OCI-LY1 (cell line): ENCODE results near the gene SCN7A.
"Not testable (repeated sequence)": the region's sequence is repeated elsewhere in the genome, so short reads cannot be mapped to it uniquely, and the experiment has no call there.

Experiments used
- H2AFZ ChIP-seq: fragments of 200-600 bp; sonication (generic), shearing (Covaris generic); 2 replicates; pipeline ENCODE4 v1.6.0; 2014; ENCODE audit warnings: antibody characterized with exemption, mild to moderate bottlenecking, low read length
- H3F3A ChIP-seq: fragments of 200-600 bp; sonication (generic), shearing (Covaris generic); 2 replicates; pipeline ENCODE4 v1.6.0; 2014; ENCODE audit warnings: mild to moderate bottlenecking, antibody characterized with exemption, low read length, moderate library complexity; ENCODE audit not compliant: insufficient read depth
- H3K27ac ChIP-seq: fragments of 200-600 bp; sonication (generic); 2 replicates; pipeline ENCODE4 v1.5.1; 2014; ENCODE audit warnings: low read length, mixed run types, mild to moderate bottlenecking, low read depth; ENCODE audit not compliant: poor library complexity, severe bottlenecking
- H3K27me3 ChIP-seq: fragments of 200-600 bp; sonication (generic); 2 replicates; pipeline ENCODE4 v1.6.0; 2014; ENCODE audit warnings: antibody characterized with exemption, mild to moderate bottlenecking, low read length, moderate library complexity; ENCODE audit not compliant: insufficient read depth
- H3K36me3 ChIP-seq: fragments of 200-600 bp; sonication (generic); 2 replicates; pipeline ENCODE4 v1.6.1; 2014; ENCODE audit warnings: mild to moderate bottlenecking, antibody characterized with exemption, low read length, moderate library complexity, mixed read lengths; ENCODE audit not compliant: insufficient read depth
- H3K4me1 ChIP-seq: fragments of 200-600 bp; sonication (generic); 2 replicates; pipeline ENCODE4 v1.5.1; 2014; ENCODE audit warnings: mild to moderate bottlenecking, low read length, moderate library complexity; ENCODE audit not compliant: insufficient read depth, severe bottlenecking
- H3K4me2 ChIP-seq: fragments of 200-600 bp; sonication (generic), shearing (Covaris generic); 2 replicates; pipeline ENCODE4 v1.6.1; 2014; ENCODE audit warnings: low read length
- H3K4me3 ChIP-seq: fragments of 200-600 bp; sonication (generic); 2 replicates; pipeline ENCODE4 v1.5.1; 2014; ENCODE audit warnings: low read length, low read depth, mild to moderate bottlenecking, mixed read lengths; ENCODE audit not compliant: poor library complexity, severe bottlenecking
- H3K79me2 ChIP-seq: fragments of 200-600 bp; shearing (Covaris generic); 2 replicates; pipeline ENCODE4 v1.6.1; 2016; ENCODE audit warnings: mixed run types, low read length, mixed read lengths; ENCODE audit not compliant: insufficient read depth
- H3K9ac ChIP-seq: fragments of 200-600 bp; sonication (generic), shearing (Covaris generic); 2 replicates; pipeline ENCODE4 v1.6.1; 2014; ENCODE audit warnings: mild to moderate bottlenecking, low read length, mixed read lengths
- H3K9me2 ChIP-seq: fragments of 200-600 bp; sonication (generic), shearing (Covaris generic); 2 replicates; pipeline ENCODE4 v1.6.1; 2014; ENCODE audit warnings: low read depth, mild to moderate bottlenecking, low read length, mixed read lengths
- H3K9me3 ChIP-seq: fragments of 200-600 bp; shearing (Covaris generic); 2 replicates; pipeline ENCODE4 v1.6.1; 2014; ENCODE audit warnings: low read length, mixed read lengths
- H4K20me1 ChIP-seq: fragments of 200-600 bp; sonication (generic), shearing (Covaris generic); 2 replicates; pipeline ENCODE4 v1.6.0; 2016; ENCODE audit warnings: mild to moderate bottlenecking, low read length; ENCODE audit not compliant: insufficient read depth
- EZH2 ChIP-seq: fragments of 200-600 bp; sonication (generic), shearing (Covaris generic); IDR thresholded peaks from 2 replicates; pipeline ENCODE4 v1.8.0; 2017; ENCODE audit warnings: borderline replicate concordance, mixed run types, mild to moderate bottlenecking, antibody characterized with exemption, low read length, moderate library complexity, mixed read lengths
- TF ChIP-seq, protein P1 (sequence below): fragments of 200-600 bp; sonication (generic), shearing (Covaris generic); IDR thresholded peaks from 2 replicates; pipeline ENCODE4 v1.5.1; 2017; ENCODE audit warnings: mild to moderate bottlenecking, antibody characterized with exemption, low read length, moderate library complexity, mixed read lengths

The SCN7A gene

DNA sequence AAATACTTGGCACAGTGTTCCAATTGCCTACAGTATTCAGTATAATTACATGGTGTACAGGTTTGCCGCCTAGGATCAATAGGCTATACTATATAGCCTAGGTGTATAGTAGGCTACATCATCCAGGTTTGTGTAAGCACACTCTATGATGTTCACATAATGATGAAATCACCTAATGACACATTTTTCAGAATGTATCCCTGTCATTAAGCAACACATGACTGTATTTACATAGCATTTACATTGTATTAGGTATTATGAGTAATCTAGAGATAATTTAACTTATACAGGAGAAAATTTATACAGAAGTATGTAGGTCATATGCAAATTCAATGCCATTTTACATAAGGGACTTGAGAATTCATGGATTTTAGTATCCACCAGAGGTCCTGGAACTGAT, 35.4 kb downstream of the SCN7A start:
- Histone ChIP-seq H3K79me2 (no peaks in the 10 kb centered on the region), H3K4me2 (no peak overlapping the region), H3K4me1 (no peaks in the 10 kb centered on the region), H2AFZ (no peak overlapping the region), H3F3A (no peaks in the 10 kb centered on the region), H3K9me2 (no peaks in the 10 kb centered on the region), H3K27ac (no peak overlapping the region), H3K4me3 (no peak overlapping the region), H4K20me1 (no peaks in the 10 kb centered on the region), H3K9ac (no peak overlapping the region), H3K27me3 (no peaks in the 10 kb centered on the region), H3K36me3 (no peaks in the 10 kb centered on the region), H3K9me3 (no peaks in the 10 kb centered on the region)
- no peak for TF ChIP-seq EZH2
- TF ChIP-seq, protein P1, sequence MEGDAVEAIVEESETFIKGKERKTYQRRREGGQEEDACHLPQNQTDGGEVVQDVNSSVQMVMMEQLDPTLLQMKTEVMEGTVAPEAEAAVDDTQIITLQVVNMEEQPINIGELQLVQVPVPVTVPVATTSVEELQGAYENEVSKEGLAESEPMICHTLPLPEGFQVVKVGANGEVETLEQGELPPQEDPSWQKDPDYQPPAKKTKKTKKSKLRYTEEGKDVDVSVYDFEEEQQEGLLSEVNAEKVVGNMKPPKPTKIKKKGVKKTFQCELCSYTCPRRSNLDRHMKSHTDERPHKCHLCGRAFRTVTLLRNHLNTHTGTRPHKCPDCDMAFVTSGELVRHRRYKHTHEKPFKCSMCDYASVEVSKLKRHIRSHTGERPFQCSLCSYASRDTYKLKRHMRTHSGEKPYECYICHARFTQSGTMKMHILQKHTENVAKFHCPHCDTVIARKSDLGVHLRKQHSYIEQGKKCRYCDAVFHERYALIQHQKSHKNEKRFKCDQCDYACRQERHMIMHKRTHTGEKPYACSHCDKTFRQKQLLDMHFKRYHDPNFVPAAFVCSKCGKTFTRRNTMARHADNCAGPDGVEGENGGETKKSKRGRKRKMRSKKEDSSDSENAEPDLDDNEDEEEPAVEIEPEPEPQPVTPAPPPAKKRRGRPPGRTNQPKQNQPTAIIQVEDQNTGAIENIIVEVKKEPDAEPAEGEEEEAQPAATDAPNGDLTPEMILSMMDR, result no peak

DNA sequence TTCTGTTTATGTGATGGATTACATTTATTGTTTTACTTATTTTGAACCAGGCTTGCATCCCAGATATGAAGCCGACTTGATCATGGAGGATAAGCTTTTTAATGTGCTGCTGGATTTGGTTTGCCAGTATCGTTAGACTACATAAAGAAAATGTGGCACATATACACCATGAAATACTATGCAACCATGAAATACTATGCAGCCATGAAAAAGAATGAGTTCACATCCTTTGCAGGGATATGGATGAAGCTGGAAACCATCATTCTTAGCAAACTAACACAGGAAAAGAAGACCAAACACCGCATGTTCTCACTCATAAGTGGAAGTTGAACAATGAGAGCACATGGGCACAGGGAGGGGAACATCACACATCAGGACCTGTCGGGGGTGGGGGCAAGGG, 38.2 kb downstream of the SCN7A start:
- H3K36me3 ChIP-seq, H3K9me2 ChIP-seq, H2AFZ ChIP-seq, H3K4me1 ChIP-seq, H3F3A ChIP-seq, H4K20me1 ChIP-seq, H3K79me2 ChIP-seq, H3K4me3 ChIP-seq, H3K4me2 ChIP-seq, H3K9ac ChIP-seq, H3K9me3 ChIP-seq, H3K27me3 ChIP-seq, H3K27ac ChIP-seq: not testable (repeated sequence)

DNA sequence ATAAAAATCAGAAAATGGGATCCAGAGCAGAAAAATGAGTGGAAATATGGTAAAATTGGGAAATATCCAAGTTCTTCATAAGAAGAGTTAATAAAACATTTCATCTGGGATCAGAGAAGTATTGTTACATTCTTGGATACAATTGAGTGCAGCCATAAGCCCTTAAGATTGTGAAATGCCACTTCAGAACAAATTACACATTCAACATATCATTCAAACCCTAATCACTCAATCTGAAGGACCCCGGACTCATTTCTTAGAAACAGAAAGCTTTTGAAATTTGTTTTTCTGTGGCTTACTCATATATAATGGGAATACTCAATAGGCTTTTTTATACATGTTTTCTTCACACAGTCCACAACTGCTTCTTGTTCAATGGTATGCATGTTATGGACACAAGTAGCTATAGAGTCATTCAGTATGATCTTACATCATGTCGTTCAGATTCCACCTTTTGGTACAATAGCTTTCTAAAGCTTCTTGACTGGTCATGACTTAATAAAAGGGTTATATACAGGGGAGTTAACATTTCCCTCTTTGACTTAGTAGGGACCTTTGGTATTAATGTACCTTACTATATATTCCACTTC, 39.9 kb downstream of the SCN7A start:
- Histone ChIP-seq H3K9ac (no peak overlapping the region), H3K27ac (no peak overlapping the region), H3K4me1 (no peaks in the 10 kb centered on the region), H3K27me3 (no peaks in the 10 kb centered on the region), H4K20me1 (no peaks in the 10 kb centered on the region), H3K4me2 (no peak overlapping the region), H3F3A (no peaks in the 10 kb centered on the region), H3K9me2 (no peaks in the 10 kb centered on the region), H3K79me2 (no peaks in the 10 kb centered on the region), H3K4me3 (no peak overlapping the region), H3K9me3 (no peaks in the 10 kb centered on the region), H3K36me3 (no peaks in the 10 kb centered on the region), H2AFZ (no peak overlapping the region)
- no peak for TF ChIP-seq EZH2

DNA sequence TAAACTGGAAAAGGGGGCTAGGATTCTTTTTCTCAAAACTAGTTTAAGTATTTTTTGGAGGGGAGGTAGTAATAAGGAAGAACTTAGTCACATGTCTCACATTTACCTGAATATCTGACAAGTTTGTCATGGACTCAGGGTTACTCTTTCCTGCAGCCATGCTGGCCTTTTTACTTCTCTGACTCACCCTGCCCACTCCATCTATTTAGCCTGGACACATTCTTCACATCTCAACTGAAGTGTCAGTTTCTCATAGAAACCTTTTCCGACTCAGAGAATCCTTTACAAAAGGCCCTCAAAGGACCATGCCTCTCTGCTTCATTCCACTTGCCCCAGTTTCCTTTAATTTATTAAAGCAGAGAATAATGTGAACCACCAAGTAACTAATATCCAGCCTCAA, 42.6 kb downstream of the SCN7A start:
- H4K20me1 ChIP-seq, result no peaks in the 10 kb centered on the region
- no peaks in the 10 kb centered on the region for H3K36me3 ChIP-seq
- no peak overlapping the region for H3K27ac ChIP-seq
- no peaks in the 10 kb centered on the region for H3K27me3 ChIP-seq
- no peaks in the 10 kb centered on the region for H3K79me2 ChIP-seq
- H3K9me2 ChIP-seq, result no peaks in the 10 kb centered on the region
- TF ChIP-seq, protein P1, result no peak
- TF ChIP-seq EZH2, result no peak
- H3F3A ChIP-seq, result no peaks in the 10 kb centered on the region
- H3K4me3 ChIP-seq, result no peak overlapping the region
- H3K9ac ChIP-seq, result no peak overlapping the region
- H3K4me1 ChIP-seq, result no peaks in the 10 kb centered on the region
- no peak overlapping the region for H2AFZ ChIP-seq
- H3K9me3 ChIP-seq, result no peaks in the 10 kb centered on the region
- no peak overlapping the region for H3K4me2 ChIP-seq
